NCI-H1105 treated with DMSO at 0.1 percent for 48 hours (cell line): ENCODE measurements around the gene GPATCH1.
"Not testable (repeated sequence)": the region's sequence is repeated elsewhere in the genome, so short reads cannot be mapped to it uniquely, and the experiment has no call there.

Source experiments
- DNase-seq: peaks from one replicate; lab custom pipeline; 2025; lab: John Stamatoyannopoulos, UW

GPATCH1 gene

DNA sequence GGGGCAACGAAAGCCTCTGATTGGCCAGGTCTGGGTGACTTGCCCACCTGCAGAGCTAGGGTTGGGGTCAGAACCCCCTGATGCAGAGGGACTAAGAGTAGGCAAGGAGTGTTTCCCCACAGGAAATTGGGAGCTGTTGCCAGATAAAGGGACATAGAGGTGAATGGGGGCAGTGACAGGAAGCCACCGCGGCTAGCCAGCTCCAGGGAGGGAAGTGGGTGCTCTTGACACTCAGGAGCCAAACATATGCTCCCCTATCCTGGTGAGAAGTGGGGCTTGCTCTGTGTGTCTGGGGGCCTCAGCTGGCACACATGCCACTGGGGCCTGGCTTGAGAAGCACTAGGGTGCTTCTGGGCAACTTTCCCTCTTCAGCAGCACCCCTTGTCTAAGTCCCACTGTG is 76.9 kb downstream of the GPATCH1 start:
- DNase-seq: no peak

DNA sequence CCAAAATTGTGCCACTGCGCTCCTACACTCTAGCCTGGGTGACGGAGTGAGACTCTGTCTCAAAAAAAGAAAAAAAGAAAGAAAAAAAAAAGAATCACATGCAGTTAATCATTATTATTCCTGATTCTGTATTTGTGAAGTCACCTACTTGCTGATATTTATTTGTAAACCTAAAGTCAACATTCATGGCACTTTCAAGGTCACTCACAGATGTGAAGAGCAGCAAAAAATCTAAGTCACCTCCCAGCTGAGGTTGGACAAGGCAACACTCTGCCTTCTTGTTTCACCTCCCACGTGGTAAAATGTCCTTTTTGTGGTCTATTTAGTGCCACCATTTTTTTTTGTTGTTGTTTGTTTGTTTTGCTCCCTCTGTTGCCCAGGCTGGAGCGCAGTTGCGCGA is 77.4 kb downstream of the GPATCH1 start:
- DNase-seq: no peak

DNA sequence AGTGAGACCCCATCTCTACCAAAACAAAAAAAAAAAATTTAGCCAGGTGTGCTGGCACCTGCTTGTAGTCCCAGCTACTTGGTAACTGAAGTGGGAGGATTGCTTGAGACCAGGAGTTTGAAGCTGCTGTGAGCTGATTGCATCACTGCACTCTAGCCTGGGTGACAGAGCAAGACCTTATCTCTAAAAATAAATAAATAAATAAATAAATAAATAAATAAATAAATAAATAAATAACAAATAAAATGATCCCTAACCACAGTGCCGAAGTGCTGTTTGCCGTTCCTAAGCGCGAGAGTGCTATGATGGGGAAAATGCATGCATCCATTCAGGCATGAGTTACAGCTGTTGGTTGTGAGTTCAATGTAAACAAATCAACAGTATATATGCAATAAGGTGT is 78.2 kb downstream of the GPATCH1 start:
- no peak for DNase-seq

DNA sequence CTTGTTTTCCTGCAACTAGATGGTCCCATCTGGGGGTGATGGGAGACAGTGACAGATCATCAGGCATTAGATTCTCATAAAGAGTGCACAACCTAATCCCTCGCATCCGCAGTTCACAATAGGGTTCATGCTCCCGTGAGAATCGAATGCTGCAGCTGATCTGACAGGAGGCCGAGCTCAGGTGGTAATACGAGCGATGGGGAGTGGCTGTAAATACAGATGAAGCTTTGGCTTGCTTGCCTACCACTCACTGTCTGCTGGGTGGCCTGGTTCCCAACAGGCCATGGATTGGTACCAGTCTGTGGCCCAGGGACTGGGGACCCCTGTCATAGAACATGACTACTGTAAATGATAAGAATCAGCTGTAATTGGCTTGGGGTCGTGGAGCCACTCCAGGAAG is 78.9 kb downstream of the GPATCH1 start:
- DNase-seq: no peak

DNA sequence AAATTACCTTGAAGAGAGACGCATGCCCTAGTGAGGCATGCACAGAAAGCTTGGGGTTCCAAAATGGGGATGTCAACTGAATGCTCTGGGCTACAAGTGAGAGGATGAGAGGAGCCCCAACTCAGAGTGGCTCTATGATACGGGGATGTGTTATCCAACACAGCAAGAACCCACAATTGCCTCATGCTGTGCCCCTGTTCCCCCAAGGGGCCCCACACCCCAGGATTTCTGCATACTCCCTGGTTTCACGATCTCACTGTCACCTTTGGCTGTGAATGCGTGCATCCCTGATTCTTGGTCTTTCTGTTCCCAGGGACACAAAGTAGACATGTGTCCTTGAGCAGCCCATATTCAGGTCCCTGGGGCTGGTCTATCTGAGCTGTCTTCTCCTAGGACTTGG is 80.2 kb downstream of the GPATCH1 start:
- no peak for DNase-seq

DNA sequence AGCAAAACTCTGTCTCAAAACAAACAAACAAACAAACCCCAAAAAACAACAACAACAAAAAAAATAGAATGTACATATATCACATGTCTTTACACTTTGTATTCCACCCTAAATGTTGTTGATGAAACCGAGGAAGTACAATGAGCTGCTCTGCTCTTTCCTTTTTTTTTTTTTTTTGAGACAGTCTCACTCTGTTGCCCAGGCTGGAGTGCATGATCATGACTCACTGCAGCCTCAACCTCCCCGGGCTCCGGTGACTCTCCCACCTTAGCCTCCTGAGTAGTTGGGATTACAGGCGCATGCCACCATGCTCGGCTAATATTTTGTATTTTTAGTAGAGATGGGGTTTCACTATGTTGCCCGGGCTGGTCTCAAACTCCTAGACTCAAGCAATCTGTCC is 82.5 kb downstream of the GPATCH1 start:
- no peak for DNase-seq

DNA sequence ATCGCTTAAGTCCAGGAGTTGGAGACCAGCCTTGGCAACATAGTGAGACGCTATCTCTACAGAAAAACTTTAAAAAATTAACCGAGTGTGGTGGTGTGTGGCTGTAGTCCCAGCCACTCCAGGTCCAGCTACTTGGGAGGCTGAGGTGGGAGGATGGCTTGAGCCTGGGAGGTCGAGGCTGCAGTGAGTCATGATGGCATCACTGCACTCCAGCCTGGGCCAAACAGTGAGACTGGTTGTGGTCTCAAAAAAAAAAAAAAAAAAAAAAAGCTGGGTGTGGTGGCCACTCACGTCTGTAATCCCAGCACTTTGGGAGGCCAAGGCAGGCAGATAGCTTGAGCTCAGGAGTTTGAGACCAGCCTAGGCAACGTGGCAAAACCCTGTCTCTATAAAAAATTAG is 85.1 kb downstream of the GPATCH1 start:
- not testable (repeated sequence) for DNase-seq

DNA sequence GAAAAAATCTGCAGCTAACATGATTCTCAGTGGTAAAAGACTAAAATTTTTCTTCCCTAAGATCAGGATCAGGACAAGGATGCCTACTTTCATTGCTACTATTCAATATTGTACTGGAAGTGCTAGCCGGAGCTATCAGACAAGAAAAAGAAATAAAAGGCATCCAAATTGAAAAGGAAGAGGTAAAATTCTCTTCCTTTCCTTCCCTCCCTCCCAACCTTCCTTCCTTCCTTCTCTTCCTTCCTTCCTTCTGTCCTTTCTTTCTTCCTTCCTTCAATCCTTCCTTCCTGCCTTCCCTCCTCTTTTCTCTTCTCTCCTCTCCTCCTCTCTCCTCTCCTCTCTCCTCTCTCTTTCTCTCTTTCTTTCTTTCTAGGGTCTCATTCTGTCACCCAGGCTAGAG is 86.5 kb downstream of the GPATCH1 start:
- no peak for DNase-seq

DNA sequence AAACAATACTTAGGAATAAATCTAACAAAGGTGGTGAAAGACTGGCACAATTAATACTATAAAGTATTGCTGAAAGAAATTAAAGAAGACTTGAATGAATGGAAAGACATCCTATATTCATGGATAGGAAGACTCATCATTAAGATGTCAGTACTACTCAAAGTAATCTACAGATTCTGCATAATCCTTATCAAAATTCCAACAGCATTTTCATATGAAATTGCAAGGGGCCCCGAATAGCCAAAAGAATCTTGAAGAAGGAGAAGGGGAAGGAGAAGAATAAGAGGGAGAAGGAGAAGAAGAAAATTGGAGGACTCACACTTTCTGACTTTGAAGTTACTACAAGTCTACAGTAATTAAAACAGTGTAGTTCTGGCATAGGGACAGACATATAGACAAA is 87.5 kb downstream of the GPATCH1 start:
- DNase-seq: no peak

DNA sequence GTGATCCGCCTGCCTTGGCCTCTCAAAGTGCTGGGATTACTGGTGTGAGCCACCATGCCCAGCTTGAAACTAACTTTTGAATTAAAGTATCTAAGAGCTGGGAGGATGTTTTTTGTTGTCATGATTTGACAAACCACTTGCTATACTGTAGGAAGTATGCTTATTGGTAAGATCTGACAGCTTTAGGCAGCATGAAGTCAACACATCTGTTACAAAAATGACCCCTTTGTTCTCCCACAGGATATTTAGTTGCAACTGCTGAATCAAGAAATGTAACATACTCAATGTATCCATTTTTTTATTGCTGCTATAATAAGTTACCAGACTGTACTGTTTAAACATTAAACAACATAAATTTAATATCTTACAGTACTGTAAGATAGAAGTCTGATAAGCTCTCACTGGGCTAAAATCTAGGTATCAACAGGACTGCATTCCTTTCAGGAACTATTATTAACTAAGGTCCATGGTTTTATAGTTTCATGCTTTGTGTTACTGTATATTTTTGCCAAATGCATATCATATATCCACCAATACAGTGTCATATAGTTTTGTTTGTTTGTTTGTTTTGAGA is 90.3 kb downstream of the GPATCH1 start:
- no peak for DNase-seq

DNA sequence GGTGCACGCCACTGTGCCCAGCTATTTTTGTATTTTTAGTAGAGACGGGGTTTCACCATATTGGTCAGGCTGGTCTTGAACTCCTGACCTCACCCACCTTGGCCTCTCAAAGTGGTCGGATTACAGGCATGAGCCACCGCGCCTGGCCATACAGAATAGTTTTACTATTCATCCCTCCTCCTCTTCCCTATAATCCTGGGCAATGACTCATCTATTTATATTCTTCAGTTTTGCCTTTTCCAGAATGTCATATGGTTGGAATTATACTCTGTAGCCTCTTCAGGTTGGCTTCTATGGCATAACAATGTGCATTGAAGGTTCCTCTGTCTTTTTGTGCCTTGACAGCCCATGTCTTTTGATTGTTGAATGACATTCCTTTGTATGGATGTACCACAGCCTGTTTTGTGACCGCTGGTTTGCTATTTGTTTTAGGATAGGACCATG is 91.0 kb downstream of the GPATCH1 start:
- no peak for DNase-seq

DNA sequence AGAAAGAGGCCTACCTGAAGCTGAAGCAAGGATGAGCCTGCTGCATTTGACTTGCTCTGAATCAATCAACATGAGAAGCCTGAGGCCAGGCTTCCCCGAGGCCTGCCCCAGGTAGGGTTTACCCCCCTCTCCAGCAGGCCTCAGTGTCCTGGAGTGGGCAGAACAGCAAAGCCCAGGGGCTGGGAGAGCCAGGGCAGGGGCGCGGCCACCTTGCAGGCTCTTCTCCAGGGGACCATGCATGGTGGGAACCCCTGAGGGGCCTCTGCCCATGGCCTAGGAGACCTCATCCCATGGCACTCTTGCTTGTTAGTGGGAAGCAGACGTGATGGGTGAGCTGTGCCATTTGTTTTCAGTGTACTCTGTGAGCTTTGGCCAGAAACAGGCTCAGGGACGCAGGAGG is 93.2 kb downstream of the GPATCH1 start:
- DNase-seq: no peak

DNA sequence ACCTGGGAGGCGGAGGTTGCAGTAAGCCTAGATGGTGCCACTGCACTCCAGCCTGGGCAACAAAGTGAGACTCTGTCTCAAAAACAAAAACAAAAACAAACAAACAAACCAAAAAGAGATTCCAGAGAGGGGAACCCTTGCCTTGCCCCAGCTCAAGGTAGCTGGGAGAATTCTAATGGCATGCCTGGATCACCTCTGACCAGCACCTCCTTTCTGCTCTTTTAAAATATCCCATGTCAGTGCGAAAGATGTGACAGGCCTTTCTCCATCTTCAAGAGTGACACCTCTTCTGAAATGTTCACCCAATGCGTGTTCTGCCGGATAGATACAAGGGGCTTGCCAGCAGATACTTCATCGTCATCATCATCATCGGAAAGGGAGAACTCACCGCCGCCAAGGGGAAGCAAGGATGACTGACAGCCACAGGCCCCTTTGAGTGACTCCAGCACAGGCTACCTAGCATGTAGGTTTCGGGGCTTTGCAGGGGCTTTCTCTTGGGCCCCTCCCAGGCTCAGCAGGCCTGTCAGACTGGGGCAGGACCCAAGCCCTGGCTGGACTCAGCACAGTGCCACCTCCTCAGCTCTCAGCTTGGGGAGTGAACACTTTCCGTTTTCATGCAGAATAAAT is 94.3 kb downstream of the GPATCH1 start:
- DNase-seq: no peak

DNA sequence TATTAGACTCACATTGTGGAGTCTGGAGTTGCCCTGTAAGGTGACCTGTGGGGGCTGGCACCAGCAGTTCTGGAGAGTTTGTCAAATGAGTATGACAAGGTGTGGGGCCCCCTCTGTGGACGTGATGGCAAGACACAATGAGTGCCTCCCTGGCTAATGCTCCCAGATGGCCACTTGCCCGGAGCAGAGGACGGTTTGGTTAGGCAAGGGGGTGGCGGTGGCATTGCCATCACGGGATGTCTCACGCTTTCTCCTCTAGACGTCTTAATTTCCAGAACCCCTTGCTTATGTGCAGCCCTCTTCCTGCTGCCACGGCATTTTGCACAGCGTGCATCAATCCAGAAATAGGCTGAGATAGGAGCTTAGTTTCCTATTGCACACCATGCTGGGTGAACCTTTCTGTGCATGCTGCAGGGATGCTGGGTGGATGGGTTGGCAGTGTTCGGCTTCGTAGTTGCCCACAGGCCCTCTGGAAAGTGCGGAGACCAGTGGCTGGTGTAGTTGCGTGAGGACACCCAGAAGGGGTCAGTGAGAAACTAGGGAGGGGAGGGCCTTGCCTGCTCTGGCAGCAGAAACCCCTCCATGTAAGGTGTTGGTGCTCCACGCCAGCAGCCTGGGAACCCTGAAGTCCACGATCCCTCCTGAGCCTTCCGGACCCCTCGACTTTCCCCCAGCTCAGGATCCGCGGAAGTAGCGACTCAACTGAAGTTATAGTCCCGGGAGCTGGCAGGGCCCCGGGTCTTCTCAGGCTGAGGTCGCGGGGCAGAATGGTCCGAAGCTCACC is 95.1 kb downstream of the GPATCH1 start:
- no peak for DNase-seq

DNA sequence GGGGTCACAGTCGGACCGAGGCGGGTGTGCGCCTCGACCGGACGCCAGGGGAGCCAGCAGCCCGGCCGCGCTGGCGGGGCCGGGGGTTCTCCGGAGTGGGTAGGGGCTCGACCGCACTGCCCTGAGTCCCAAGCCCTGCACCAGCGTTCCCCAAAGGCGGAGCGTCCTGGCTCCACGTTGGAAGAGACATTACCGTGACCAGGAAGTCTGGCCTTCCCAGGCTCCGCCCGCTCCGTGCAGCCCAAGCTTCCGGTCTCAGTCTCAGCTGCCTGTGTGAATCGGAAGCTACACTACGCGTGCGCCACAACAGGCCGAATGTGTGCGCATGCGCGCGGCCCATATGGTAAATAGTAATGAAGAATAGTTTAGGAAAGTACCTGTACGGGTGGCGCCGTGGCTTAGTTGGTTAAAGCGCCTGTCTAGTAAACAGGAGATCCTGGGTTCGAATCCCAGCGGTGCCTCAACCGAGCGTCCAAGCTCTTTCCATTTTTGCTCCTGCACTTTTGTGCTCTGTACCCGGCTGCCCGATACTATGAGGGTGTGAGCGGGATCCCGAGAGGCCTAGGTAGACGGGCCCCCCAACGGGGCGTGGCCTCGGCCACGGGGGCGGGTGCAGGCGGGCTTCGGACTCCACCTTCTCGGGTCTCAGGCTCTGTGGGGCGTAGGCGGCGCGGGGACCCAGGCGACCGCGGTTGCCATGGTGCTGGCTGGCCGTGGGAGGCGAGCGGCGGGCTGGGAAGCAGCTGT is 95.9 kb downstream of the GPATCH1 start:
- DNase-seq: peak; percentile 96

DNA sequence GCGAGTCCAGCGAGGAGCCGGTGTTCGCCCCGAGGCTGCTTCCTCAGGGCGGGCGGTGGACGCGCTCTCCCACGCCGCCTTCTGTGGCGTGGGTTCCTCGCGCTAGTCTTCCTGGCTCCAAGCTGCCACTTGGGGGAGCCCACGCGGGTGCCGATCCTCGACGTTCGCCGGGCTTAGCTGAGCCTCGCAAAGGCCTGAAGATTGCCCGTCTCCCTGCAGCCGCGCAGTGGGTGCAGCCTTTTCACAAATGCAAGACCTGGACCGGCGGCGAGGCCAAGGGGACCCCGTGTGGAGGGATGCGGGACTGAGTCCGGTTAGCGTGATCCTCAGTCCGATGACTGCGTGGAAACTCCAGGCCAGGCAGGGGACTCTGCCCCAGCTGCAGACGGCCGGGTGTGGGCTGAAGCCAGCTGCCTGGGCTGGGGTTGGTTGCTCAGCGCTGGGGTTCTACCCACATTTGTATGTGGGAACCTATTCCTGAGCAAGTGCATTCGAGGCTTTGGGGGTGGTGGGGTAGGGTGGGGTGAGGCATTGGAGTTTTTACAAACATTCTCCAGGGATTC is 96.5 kb downstream of the GPATCH1 start:
- no peak for DNase-seq
